ENCODE results near the gene PTP4A2. TPM values are rescaled to one million over a fixed set of nuclear protein-coding genes. Genes with fewer than 3 reads are reported as not detected.

Gene PTP4A2
- total and polyA plus RNA-seq, 2 of the 13 experiments (the other 11 are each of a cell fraction or from before 2014, with no cell fraction given): 173 to 225 TPM

- TF ChIP-seq KAT2B (IDR thresholded peaks at IDR 0.05; ENCODE audit: borderline replicate concordance, low read depth, low read length) (no peak), GABPB1 (CRISPR knock-in tag; IDR thresholded peaks at IDR 0.05) (0 out of 2 replicates have a peak, but pooled peaks have one; percentile 24), TEAD3 (CRISPR knock-in tag; optimal IDR thresholded peaks at IDR 0.05; ENCODE audit: borderline replicate concordance) (peak; percentile 13), YY1 (IDR thresholded peaks at IDR 0.05; ENCODE audit: insufficient read depth, insufficient replicate concordance, low read depth, low read length) (peak; percentile 76), ZSCAN25 (CRISPR knock-in tag; IDR thresholded peaks at IDR 0.05) (peak; percentile 62), POLR2A (IDR thresholded peaks at IDR 0.05; ENCODE audit: insufficient read depth in 1 of 2, low read depth in 2 of 2, low read length in 2 of 2) (peak in 1 of 2 experiments; percentile 27; a peak in 1 of 4 replicates), FOSL2 (CRISPR knock-in tag; IDR thresholded peaks at IDR 0.05) (no peak), ZNF788 (CRISPR knock-in tag; IDR thresholded peaks at IDR 0.05; ENCODE audit: borderline replicate concordance) (peak; percentile 27; the same call in 1 of the 2 replicates), SALL2 (CRISPR knock-in tag; IDR thresholded peaks at IDR 0.05) (no peak), ARNT2 (CRISPR knock-in tag; IDR thresholded peaks at IDR 0.05; ENCODE audit: low read depth) (no peak), ZNF446 (CRISPR knock-in tag; IDR thresholded peaks at IDR 0.05) (no peak), ZNF577 (CRISPR knock-in tag; IDR thresholded peaks at IDR 0.05; ENCODE audit: borderline replicate concordance, low read depth) (no peak), U2AF1 (optimal IDR thresholded peaks at IDR 0.05; ENCODE audit: low read depth, low read length) (no peak), KAT7 (CRISPR knock-in tag; IDR thresholded peaks at IDR 0.05; ENCODE audit: borderline replicate concordance) (0 out of 2 replicates have a peak, but pooled peaks have one; percentile 36), ZFP82 (CRISPR knock-in tag; IDR thresholded peaks at IDR 0.05; ENCODE audit: borderline replicate concordance) (no peak), HNRNPL (IDR thresholded peaks at IDR 0.05; ENCODE audit: low read depth, low read length) (0 out of 2 replicates have a peak, but pooled peaks have one; percentile 47), ATF7-NPFF (CRISPR knock-in tag; IDR thresholded peaks at IDR 0.05; ENCODE audit: low read depth) (no peak), TCF7 (IDR thresholded peaks at IDR 0.05; ENCODE audit: low read depth) (no peak), ZNF609 (CRISPR knock-in tag; IDR thresholded peaks at IDR 0.05; ENCODE audit: borderline replicate concordance) (0 out of 2 replicates have a peak, but pooled peaks have one; percentile 24), REST (IDR thresholded peaks at IDR 0.05; ENCODE audit: borderline replicate concordance in 1 of 2, low read depth in 1 of 2, low read length in 2 of 2) (no peak), EEA1 (CRISPR knock-in tag; IDR thresholded peaks at IDR 0.05; ENCODE audit: borderline replicate concordance) (no peak)
These were observed 626 bp downstream of the PTP4A2 start (continued) for GRCh38 chr1:31937300-31938183.

All from HepG2 (cell line).